ENCODE measurements around the gene UBL4B.

Gene UBL4B

DNA sequence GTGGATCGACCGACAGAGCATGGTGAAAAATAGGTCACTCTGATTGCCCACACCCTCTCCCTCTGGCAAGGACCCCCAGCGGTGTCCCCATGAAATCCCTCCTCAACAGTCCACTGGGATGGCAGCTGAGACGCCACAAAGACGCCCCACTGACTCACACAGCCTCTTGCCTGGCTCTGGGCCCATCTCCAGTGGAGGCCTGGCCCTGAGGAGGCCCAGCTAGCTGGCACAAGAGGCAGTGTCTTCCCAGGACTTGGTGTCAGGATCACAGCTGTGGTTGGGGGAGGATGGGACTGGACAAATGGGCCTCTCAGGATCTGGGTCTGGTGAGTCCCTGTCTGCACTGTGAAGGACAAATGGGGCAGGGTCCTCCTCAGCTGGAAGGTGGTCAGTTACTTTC, 46.4 kb upstream of the UBL4B start:
- no peak overlapping the region for H2AFZ ChIP-seq (ENCODE audit: low read depth, low read length)
- H3K27ac ChIP-seq (ENCODE audit: low read length, poor library complexity, severe bottlenecking) = no peak overlapping the region
- no peak overlapping the region for H4K8ac ChIP-seq (ENCODE audit: low read length)
- no peak overlapping the region for H2BK15ac ChIP-seq (ENCODE audit: low read depth, poor library complexity, severe bottlenecking)
- H2AK5ac ChIP-seq (ENCODE audit: low read length, severe bottlenecking) = no peak overlapping the region
- no peak overlapping the region for H3K4me2 ChIP-seq (ENCODE audit: low read length, poor library complexity, severe bottlenecking)
- no peak overlapping the region for H3K4me3 ChIP-seq (ENCODE audit: insufficient read depth in 1 of 2, low read depth in 1 of 2, low read length in 2 of 2)
- H3K23ac ChIP-seq (ENCODE audit: low read length in 2 of 2) = no peak overlapping the region
- H3K9ac ChIP-seq (ENCODE audit: low read length) = no peak overlapping the region
- no peak overlapping the region for H3K4ac ChIP-seq (ENCODE audit: low read depth in 1 of 2, low read length in 2 of 2)
- peaks cover 0 to 25% of the 10 kb centered on the region in 2 experiments for H3K36me3 ChIP-seq (ENCODE audit: control insufficient read depth in 1 of 2, insufficient read depth in 2 of 2, low read depth in 1 of 2, low read length in 2 of 2)
- H2BK5ac ChIP-seq (ENCODE audit: low read depth, low read length, poor library complexity, severe bottlenecking) = no peak overlapping the region
- H3K79me1 ChIP-seq (replicated peaks; ENCODE audit: low read length, poor library complexity, severe bottlenecking) = no peaks in the 10 kb centered on the region
- H3K27me3 ChIP-seq (ENCODE audit: control insufficient read depth in 1 of 2, insufficient read depth in 1 of 2, low read length in 2 of 2) = peaks cover 42 to 61% of the 10 kb centered on the region in 2 experiments
- H3K14ac ChIP-seq (ENCODE audit: low read length in 2 of 2) = no peak overlapping the region
- DNase-seq = no peak
- no peak overlapping the region for H4K91ac ChIP-seq (ENCODE audit: low read length)
- H2BK12ac ChIP-seq (ENCODE audit: low read length in 2 of 2) = no peak overlapping the region
- no peak overlapping the region for H2BK120ac ChIP-seq (ENCODE audit: low read depth, low read length)
- no peak overlapping the region for H3K18ac ChIP-seq (ENCODE audit: low read depth in 1 of 2, low read length in 2 of 2)
- H3K4me1 ChIP-seq (ENCODE audit: control insufficient read depth, insufficient read depth, low read depth, low read length) = peaks cover 26% of the 10 kb centered on the region
- 87% methylated on average over 5 of the region's 5 CpGs for WGBS
- peaks cover 3% of the 10 kb centered on the region for H3K9me3 ChIP-seq (ENCODE audit: control insufficient read depth, low read length)

- Histone ChIP-seq H3K27me3 (ENCODE audit: control insufficient read depth in 1 of 2, insufficient read depth in 1 of 2, low read length in 2 of 2) (peaks cover 59 to 77% of the 10 kb centered on the region in 2 experiments), H3K4me2 (ENCODE audit: low read length, poor library complexity, severe bottlenecking) (no peak overlapping the region), H2BK5ac (ENCODE audit: low read depth, low read length, poor library complexity, severe bottlenecking) (no peak overlapping the region), H2BK15ac (ENCODE audit: low read depth, poor library complexity, severe bottlenecking) (no peak overlapping the region), H3K9ac (ENCODE audit: low read length) (no peak overlapping the region), H2AK5ac (ENCODE audit: low read length, severe bottlenecking) (no peak overlapping the region), H2AFZ (ENCODE audit: low read depth, low read length) (no peak overlapping the region), H2BK120ac (ENCODE audit: low read depth, low read length) (no peak overlapping the region), H3K18ac (ENCODE audit: low read depth in 1 of 2, low read length in 2 of 2) (no peak overlapping the region), H4K8ac (ENCODE audit: low read length) (no peak overlapping the region), H3K23ac (ENCODE audit: low read length in 2 of 2) (peak overlapping the region in 1 of 2 experiments; percentile 9), H3K79me1 (replicated peaks; ENCODE audit: low read length, poor library complexity, severe bottlenecking) (no peaks in the 10 kb centered on the region), H3K9me3 (ENCODE audit: control insufficient read depth, low read length) (peaks cover 3% of the 10 kb centered on the region), H3K4ac (ENCODE audit: low read depth in 1 of 2, low read length in 2 of 2) (no peak overlapping the region), H2BK12ac (ENCODE audit: low read length in 2 of 2) (no peak overlapping the region), H3K36me3 (ENCODE audit: control insufficient read depth in 1 of 2, insufficient read depth in 2 of 2, low read depth in 1 of 2, low read length in 2 of 2) (peaks cover 0 to 13% of the 10 kb centered on the region in 2 experiments), H3K14ac (ENCODE audit: low read length in 2 of 2) (no peak overlapping the region), H3K27ac (ENCODE audit: low read length, poor library complexity, severe bottlenecking) (no peak overlapping the region), H3K4me3 (ENCODE audit: insufficient read depth in 1 of 2, low read depth in 1 of 2, low read length in 2 of 2) (peak overlapping the region in 1 of 2 experiments; percentile 33), H3K4me1 (ENCODE audit: control insufficient read depth, insufficient read depth, low read depth, low read length) (peaks cover 26% of the 10 kb centered on the region), H4K91ac (ENCODE audit: low read length) (no peak overlapping the region)
- no peak for DNase-seq
- WGBS = 15% methylated on average over 23 of the region's 23 CpGs
Observed at GRCh38 chr1:110067479-110067892, 44.8 kb upstream of the UBL4B start.

GRCh38 chr1:110067893-110068645, 44.2 kb upstream of the UBL4B start:
- peak overlapping the region in 1 of 2 experiments; percentile 9 for H3K23ac ChIP-seq (ENCODE audit: low read length in 2 of 2)
- no peak overlapping the region for H2AK5ac ChIP-seq (ENCODE audit: low read length, severe bottlenecking)
- H4K91ac ChIP-seq (ENCODE audit: low read length) = no peak overlapping the region
- peak overlapping the region in 1 of 2 experiments; percentile 33 for H3K4me3 ChIP-seq (ENCODE audit: insufficient read depth in 1 of 2, low read depth in 1 of 2, low read length in 2 of 2)
- no peak overlapping the region for H4K8ac ChIP-seq (ENCODE audit: low read length)
- H3K14ac ChIP-seq (ENCODE audit: low read length in 2 of 2) = no peak overlapping the region
- peaks cover 0 to 8% of the 10 kb centered on the region in 2 experiments for H3K36me3 ChIP-seq (ENCODE audit: control insufficient read depth in 1 of 2, insufficient read depth in 2 of 2, low read depth in 1 of 2, low read length in 2 of 2)
- no peak overlapping the region for H3K4me2 ChIP-seq (ENCODE audit: low read length, poor library complexity, severe bottlenecking)
- no peak overlapping the region for H2BK15ac ChIP-seq (ENCODE audit: low read depth, poor library complexity, severe bottlenecking)
- no peaks in the 10 kb centered on the region for H3K79me1 ChIP-seq (replicated peaks; ENCODE audit: low read length, poor library complexity, severe bottlenecking)
- no peak overlapping the region for H2BK12ac ChIP-seq (ENCODE audit: low read length in 2 of 2)
- peaks cover 64 to 83% of the 10 kb centered on the region in 2 experiments for H3K27me3 ChIP-seq (ENCODE audit: control insufficient read depth in 1 of 2, insufficient read depth in 1 of 2, low read length in 2 of 2)
- no peak overlapping the region for H3K4ac ChIP-seq (ENCODE audit: low read depth in 1 of 2, low read length in 2 of 2)
- no peak overlapping the region for H2BK5ac ChIP-seq (ENCODE audit: low read depth, low read length, poor library complexity, severe bottlenecking)
- no peak overlapping the region for H2AFZ ChIP-seq (ENCODE audit: low read depth, low read length)
- 3% methylated on average over 68 of the region's 68 CpGs for WGBS
- H3K18ac ChIP-seq (ENCODE audit: low read depth in 1 of 2, low read length in 2 of 2) = no peak overlapping the region
- H3K4me1 ChIP-seq (ENCODE audit: control insufficient read depth, insufficient read depth, low read depth, low read length) = peaks cover 26% of the 10 kb centered on the region
- peaks cover 3% of the 10 kb centered on the region for H3K9me3 ChIP-seq (ENCODE audit: control insufficient read depth, low read length)
- H3K9ac ChIP-seq (ENCODE audit: low read length) = no peak overlapping the region
- no peak overlapping the region for H3K27ac ChIP-seq (ENCODE audit: low read length, poor library complexity, severe bottlenecking)
- DNase-seq = peak; percentile 24
- H2BK120ac ChIP-seq (ENCODE audit: low read depth, low read length) = no peak overlapping the region

DNA sequence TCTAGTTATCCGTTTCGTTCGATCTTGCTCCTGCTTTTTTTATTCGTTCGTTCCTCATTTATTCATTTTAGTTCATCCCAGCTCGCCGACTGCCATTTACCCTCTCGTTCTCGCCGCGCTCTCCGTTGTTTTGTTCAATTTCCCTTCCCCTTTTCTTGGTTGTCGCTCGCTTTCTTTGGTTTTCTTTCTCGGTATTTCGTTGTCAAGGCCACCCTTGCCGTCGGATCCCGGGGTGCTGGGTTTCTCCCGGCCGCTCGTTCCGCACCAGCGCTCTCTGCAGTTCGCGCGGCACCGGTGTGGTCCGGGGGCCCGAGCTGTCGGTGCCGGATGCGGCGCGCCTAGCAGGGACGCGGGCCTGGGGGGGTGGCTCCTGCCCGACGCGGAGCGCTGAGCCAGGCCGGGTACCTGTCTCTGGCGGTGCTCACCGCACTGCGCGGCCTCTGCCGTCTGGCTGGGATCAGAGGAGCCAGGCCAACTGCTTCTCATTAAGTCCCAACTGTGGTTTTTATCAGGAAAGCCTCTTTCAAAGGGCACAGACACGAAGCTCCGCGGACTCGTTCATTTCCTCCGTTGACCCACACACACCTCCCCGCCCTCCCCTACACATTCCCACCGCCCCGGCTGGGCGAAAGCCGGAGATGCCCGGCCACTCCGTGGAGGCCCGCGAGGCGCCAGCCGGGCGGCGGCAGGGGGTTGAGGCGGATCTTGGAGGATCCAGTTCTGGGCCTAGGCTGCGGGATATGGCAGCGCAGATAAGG, 43.4 kb upstream of the UBL4B start:
- Histone ChIP-seq H3K14ac (ENCODE audit: low read length in 2 of 2) (no peak overlapping the region), H2BK12ac (ENCODE audit: low read length in 2 of 2) (no peak overlapping the region), H3K9me3 (ENCODE audit: control insufficient read depth, low read length) (peaks cover 3% of the 10 kb centered on the region), H3K4me3 (ENCODE audit: insufficient read depth in 1 of 2, low read depth in 1 of 2, low read length in 2 of 2) (no peak overlapping the region), H3K4me2 (ENCODE audit: low read length, poor library complexity, severe bottlenecking) (no peak overlapping the region), H2BK15ac (ENCODE audit: low read depth, poor library complexity, severe bottlenecking) (no peak overlapping the region), H3K9ac (ENCODE audit: low read length) (no peak overlapping the region), H3K18ac (ENCODE audit: low read depth in 1 of 2, low read length in 2 of 2) (no peak overlapping the region), H4K8ac (ENCODE audit: low read length) (no peak overlapping the region), H2AFZ (ENCODE audit: low read depth, low read length) (no peak overlapping the region), H4K91ac (ENCODE audit: low read length) (peak overlapping the region; percentile 29), H2BK5ac (ENCODE audit: low read depth, low read length, poor library complexity, severe bottlenecking) (no peak overlapping the region), H3K27me3 (ENCODE audit: control insufficient read depth in 1 of 2, insufficient read depth in 1 of 2, low read length in 2 of 2) (peaks cover 70 to 90% of the 10 kb centered on the region in 2 experiments), H3K79me1 (replicated peaks; ENCODE audit: low read length, poor library complexity, severe bottlenecking) (no peaks in the 10 kb centered on the region), H3K23ac (ENCODE audit: low read length in 2 of 2) (peak overlapping the region in 1 of 2 experiments; percentile 74), H3K4ac (ENCODE audit: low read depth in 1 of 2, low read length in 2 of 2) (no peak overlapping the region), H3K4me1 (ENCODE audit: control insufficient read depth, insufficient read depth, low read depth, low read length) (peaks cover 25% of the 10 kb centered on the region), H2BK120ac (ENCODE audit: low read depth, low read length) (no peak overlapping the region), H3K36me3 (ENCODE audit: control insufficient read depth in 1 of 2, insufficient read depth in 2 of 2, low read depth in 1 of 2, low read length in 2 of 2) (peaks cover 0 to 1% of the 10 kb centered on the region in 2 experiments), H3K27ac (ENCODE audit: low read length, poor library complexity, severe bottlenecking) (no peak overlapping the region), H2AK5ac (ENCODE audit: low read length, severe bottlenecking) (no peak overlapping the region)
- under 1% methylated on average over 59 of the region's 68 CpGs for WGBS
- DNase-seq = peak; percentile 26

All from mesenchymal stem cell (in vitro differentiated cells and primary cell).